GM12878 (cell line): ENCODE results near the gene EEF1AKMT3.
A peak's percentile ranks its signal among the peaks of the same experiment; 100 is the strongest.

ENCODE experiments used
- POLR2A ChIP-seq: IDR thresholded peaks from 2 replicates; pipeline ENCODE4 v1.6.1; 2011; ENCODE audit warnings: low read depth, mild to moderate bottlenecking, low read length
- POLR2AphosphoS5 ChIP-seq: IDR thresholded peaks from 2 replicates; pipeline ENCODE4 v1.6.1; 2011; ENCODE audit warnings: mild to moderate bottlenecking, low read length, inconsistent platforms
- SREBF2 ChIP-seq: IDR thresholded peaks from 2 replicates; pipeline ENCODE4 v1.6.1; 2012; ENCODE audit warnings: mild to moderate bottlenecking, low read length
- TAF1 ChIP-seq: IDR thresholded peaks from 2 replicates; pipeline ENCODE4 v1.6.1; 2011; ENCODE audit warnings: mild to moderate bottlenecking, low read depth, low read length, borderline replicate concordance
- TCF7 ChIP-seq: IDR thresholded peaks from 2 replicates; pipeline ENCODE4 v1.6.1; 2014; ENCODE audit warnings: antibody characterized with exemption, borderline replicate concordance
- TF ChIP-seq, protein P1 (sequence below), 3 experiments: IDR thresholded peaks in 2 of 3; conservative IDR thresholded peaks in 1 of 3; 2 replicates each; pipeline ENCODE4 v1.5.1; 2011; ENCODE audit warnings: low read depth in 3 of 3, low read length in 3 of 3, mild to moderate bottlenecking in 3 of 3, control low read depth in 2 of 3, moderate library complexity in 2 of 3, inconsistent platforms in 1 of 3, mixed read lengths in 1 of 3; ENCODE audit not compliant: control insufficient read depth in 2 of 3, insufficient read depth in 1 of 3; ENCODE audit errors: extremely low read depth in 1 of 3

GRCh38 chr12:57754411-57755193, 17.8 kb upstream of the EEF1AKMT3 start, which contains the start of gene MARCHF9:
- TF ChIP-seq TAF1, result no peak
- no peak for TF ChIP-seq TCF7
- TF ChIP-seq SREBF2, result no peak
- TF ChIP-seq POLR2A, result peak; percentile 48
- TF ChIP-seq, protein P1, sequence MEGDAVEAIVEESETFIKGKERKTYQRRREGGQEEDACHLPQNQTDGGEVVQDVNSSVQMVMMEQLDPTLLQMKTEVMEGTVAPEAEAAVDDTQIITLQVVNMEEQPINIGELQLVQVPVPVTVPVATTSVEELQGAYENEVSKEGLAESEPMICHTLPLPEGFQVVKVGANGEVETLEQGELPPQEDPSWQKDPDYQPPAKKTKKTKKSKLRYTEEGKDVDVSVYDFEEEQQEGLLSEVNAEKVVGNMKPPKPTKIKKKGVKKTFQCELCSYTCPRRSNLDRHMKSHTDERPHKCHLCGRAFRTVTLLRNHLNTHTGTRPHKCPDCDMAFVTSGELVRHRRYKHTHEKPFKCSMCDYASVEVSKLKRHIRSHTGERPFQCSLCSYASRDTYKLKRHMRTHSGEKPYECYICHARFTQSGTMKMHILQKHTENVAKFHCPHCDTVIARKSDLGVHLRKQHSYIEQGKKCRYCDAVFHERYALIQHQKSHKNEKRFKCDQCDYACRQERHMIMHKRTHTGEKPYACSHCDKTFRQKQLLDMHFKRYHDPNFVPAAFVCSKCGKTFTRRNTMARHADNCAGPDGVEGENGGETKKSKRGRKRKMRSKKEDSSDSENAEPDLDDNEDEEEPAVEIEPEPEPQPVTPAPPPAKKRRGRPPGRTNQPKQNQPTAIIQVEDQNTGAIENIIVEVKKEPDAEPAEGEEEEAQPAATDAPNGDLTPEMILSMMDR (IDR thresholded peaks at IDR 0.05 in 2 of 3, conservative IDR thresholded peaks at IDR 0.05 in 1 of 3; ENCODE audit: control insufficient read depth in 2 of 3, extremely low read depth in 1 of 3, insufficient read depth in 1 of 3, low read depth in 3 of 3, low read length in 3 of 3), result no peak
- TF ChIP-seq POLR2AphosphoS5, result no peak
